NT2/D1 (cell line): ENCODE measurements around the gene KDM8.

Experiments
- YY1 ChIP-seq: IDR thresholded peaks from 2 replicates; pipeline ENCODE4 v1.6.1; 2011; ENCODE audit not compliant: insufficient read length, insufficient read depth
- ZNF274 ChIP-seq: IDR thresholded peaks from 2 replicates; pipeline ENCODE4 v1.6.1; 2011; ENCODE audit warnings: mild to moderate bottlenecking, low read depth, low read length

GRCh38 chr16:27253526-27253930 lies 50.2 kb downstream of the KDM8 start:
- no peak for TF ChIP-seq YY1
- no peak for TF ChIP-seq ZNF274
